Measurements from ENCODE around the gene BABAM2.

- no peak for TF ChIP-seq CTCF (IDR thresholded peaks at IDR 0.05; ENCODE audit: borderline replicate concordance, extremely low read depth, low read length, poor library complexity, severe bottlenecking)
- TF ChIP-seq EZH2 (IDR thresholded peaks at IDR 0.05; ENCODE audit: borderline replicate concordance, low read depth, low read length, severe bottlenecking), result no peak
Observed at GRCh38 chr2:28193630-28194403, 303.3 kb downstream of the BABAM2 start.

All from DND-41 (cell line).